Measurements from ENCODE around the gene CD47. TPM values are rescaled to one million over a fixed set of nuclear protein-coding genes. Genes with fewer than 3 reads are reported as not detected.
A peak's percentile ranks its signal among the peaks of the same experiment; 100 is the strongest.

CD47 gene
- total RNA-seq, 2 experiments from 2014 or later = 88.7 to 91.6 TPM

DNA sequence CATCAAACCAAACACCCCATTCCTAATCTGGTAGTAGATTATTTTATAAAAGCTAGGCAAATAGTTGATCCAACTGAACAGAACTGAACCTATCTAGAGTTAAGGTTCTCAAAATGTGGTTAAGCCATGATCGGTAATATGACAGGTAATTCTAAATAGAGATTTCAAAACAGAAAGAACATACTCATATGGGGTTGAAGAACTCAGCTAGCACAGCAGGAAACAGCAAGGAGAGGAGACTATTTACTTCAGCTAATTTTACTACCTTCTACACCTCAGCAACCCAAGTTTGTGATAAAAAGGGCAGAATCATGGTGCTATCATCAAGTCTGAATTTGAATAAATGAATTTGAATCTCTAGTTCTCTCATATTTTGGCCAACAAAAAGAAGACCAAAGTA is 11.8 kb downstream of the CD47 start:
- no peak overlapping the region for H3K4me3 Mint-ChIP-seq
- H3K27me3 Mint-ChIP-seq = no peaks in the 10 kb centered on the region
- H3K36me3 Mint-ChIP-seq (ENCODE audit: low read depth) = peaks cover 54% of the 10 kb centered on the region
- no peaks in the 10 kb centered on the region for H3K9me3 Mint-ChIP-seq
- ATAC-seq (no peak), DNase-seq (no peak)
- H3K4me1 Mint-ChIP-seq (ENCODE audit: low read depth) = peaks cover 79% of the 10 kb centered on the region
- POLR2A ChIA-PET = interaction anchor here (1.2 kb wide), 1 partner anchor 39 kb away, joined by 4 read pairs; no protein-coding TSS in a partner anchor
- intact Hi-C loops (cut with micrococcal nuclease) = no loop called here
- TF ChIP-seq, protein P1, sequence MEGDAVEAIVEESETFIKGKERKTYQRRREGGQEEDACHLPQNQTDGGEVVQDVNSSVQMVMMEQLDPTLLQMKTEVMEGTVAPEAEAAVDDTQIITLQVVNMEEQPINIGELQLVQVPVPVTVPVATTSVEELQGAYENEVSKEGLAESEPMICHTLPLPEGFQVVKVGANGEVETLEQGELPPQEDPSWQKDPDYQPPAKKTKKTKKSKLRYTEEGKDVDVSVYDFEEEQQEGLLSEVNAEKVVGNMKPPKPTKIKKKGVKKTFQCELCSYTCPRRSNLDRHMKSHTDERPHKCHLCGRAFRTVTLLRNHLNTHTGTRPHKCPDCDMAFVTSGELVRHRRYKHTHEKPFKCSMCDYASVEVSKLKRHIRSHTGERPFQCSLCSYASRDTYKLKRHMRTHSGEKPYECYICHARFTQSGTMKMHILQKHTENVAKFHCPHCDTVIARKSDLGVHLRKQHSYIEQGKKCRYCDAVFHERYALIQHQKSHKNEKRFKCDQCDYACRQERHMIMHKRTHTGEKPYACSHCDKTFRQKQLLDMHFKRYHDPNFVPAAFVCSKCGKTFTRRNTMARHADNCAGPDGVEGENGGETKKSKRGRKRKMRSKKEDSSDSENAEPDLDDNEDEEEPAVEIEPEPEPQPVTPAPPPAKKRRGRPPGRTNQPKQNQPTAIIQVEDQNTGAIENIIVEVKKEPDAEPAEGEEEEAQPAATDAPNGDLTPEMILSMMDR (IDR thresholded peaks at IDR 0.05) = no peak
- peak overlapping the region; percentile 53 for H3K27ac Mint-ChIP-seq
- CTCF ChIA-PET = interaction anchor here (3.0 kb wide), 1 partner anchor 151 kb away, joined by 11 read pairs; no protein-coding TSS in a partner anchor

DNA sequence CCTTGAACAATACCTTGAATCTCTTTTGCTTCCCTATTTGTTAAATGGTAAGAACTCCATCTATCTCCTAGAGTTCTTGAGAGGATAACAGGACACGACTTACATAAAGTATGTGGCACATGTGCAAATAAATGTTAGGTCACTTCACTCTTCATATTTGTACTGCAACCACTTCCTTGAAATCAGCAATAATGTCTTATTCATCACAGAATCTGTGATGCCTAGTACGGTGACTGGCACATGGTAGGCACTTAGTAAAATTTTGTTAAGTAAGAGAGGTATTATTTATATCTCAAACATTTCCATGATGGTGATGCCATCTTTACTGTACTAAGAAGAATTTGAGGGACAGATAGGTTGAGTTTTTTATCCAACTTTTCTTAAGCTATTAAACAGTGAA is 14.3 kb downstream of the CD47 start:
- DNase-seq = no peak
- POLR2A ChIA-PET = interaction anchor here (1.0 to 2.1 kb wide), 2 partner anchors 14 to 15 kb away, joined by 3 to 7 read pairs; no protein-coding TSS in a partner anchor
- H3K4me1 Mint-ChIP-seq (ENCODE audit: low read depth) = peaks cover 93% of the 10 kb centered on the region
- H3K9me3 Mint-ChIP-seq = no peaks in the 10 kb centered on the region
- intact Hi-C loops (cut with micrococcal nuclease) = no loop called here
- ATAC-seq = no peak
- H3K4me3 Mint-ChIP-seq = no peak overlapping the region
- no peaks in the 10 kb centered on the region for H3K27me3 Mint-ChIP-seq
- H3K36me3 Mint-ChIP-seq (ENCODE audit: low read depth) = peaks cover 70% of the 10 kb centered on the region
- TF ChIP-seq, protein P1 (IDR thresholded peaks at IDR 0.05) = no peak
- no peak overlapping the region for H3K27ac Mint-ChIP-seq
- CTCF ChIA-PET = interaction anchor here (0.5 to 1.3 kb wide), 2 partner anchors 148 to 809 kb away, joined by 3 to 4 read pairs; no protein-coding TSS in a partner anchor

DNA sequence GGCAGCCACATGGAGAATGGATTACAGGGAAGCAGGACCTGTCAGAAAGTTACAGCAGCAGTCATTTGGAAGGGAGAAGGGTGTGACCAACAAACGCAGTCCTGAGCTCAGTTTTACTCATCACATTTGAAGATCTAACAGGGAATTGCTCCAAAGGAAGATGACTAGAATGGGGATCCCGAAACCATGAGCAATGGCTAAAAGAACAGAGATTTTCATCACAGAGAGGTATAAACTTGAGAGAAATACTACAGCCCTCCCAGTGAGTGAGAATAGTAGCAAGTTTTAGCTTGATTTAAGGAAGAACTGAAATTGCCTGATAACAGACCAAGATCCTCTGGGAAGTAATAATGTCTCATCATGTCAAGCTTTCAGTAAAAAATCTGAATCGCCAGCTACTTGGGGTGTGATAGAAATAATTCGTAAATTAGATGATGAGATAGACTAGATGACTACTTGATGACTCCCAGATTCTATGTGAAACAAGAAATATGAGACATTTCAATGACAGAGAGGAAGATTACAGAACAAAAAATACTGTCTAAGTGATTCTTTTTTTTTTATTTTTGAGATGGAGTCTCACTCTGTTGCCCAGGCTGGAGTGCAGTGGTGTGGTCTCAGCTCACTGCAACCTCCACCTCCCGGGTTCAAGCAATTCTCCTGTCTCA is 16.9 kb downstream of the CD47 start:
- DNase-seq (no peak), ATAC-seq (no peak)
- Mint-ChIP-seq H3K4me1 (ENCODE audit: low read depth) (peaks cover 89% of the 10 kb centered on the region), H3K27me3 (no peaks in the 10 kb centered on the region), H3K27ac (peak overlapping the region; percentile 58), H3K9me3 (no peaks in the 10 kb centered on the region), H3K36me3 (ENCODE audit: low read depth) (peaks cover 72% of the 10 kb centered on the region), H3K4me3 (no peak overlapping the region)
- TF ChIP-seq, protein P1 (IDR thresholded peaks at IDR 0.05) = no peak
- intact Hi-C loops (cut with micrococcal nuclease) = no loop called here
- ChIA-PET POLR2A (interaction anchor here (0.6 to 1.5 kb wide), 5 partner anchors 27 to 77 kb away, joined by 3 to 4 read pairs (median 3); no protein-coding TSS in a partner anchor), CTCF (interaction anchor here (1.2 kb wide), 1 partner anchor 48 kb away, joined by 4 read pairs; no protein-coding TSS in a partner anchor)

DNA sequence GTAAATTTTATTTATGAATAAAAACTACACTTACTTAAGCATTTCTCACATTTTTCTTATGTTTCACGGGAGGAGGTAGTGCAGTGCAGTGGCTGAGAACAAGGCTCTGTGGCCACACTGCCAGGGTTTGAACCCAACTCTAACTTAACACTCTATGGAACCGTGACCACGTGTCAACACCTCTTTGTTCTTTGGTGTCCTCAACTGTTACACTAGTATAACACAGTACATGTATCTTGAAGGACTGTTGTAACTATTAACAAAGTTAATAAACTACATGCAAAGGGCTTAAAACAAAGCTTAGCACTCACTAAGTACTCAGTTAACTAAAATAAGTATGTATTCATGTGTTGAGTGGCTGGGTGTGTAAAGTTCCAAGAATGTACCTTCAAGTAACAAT is 19.5 kb downstream of the CD47 start:
- H3K27ac Mint-ChIP-seq = peak overlapping the region; percentile 60
- peak; percentile 25 for DNase-seq
- peaks cover 87% of the 10 kb centered on the region for H3K4me1 Mint-ChIP-seq (ENCODE audit: low read depth)
- TF ChIP-seq, protein P1 (IDR thresholded peaks at IDR 0.05) = no peak
- CTCF ChIA-PET = interaction anchor here (1.2 kb wide), 1 partner anchor 132 kb away, joined by 3 read pairs; no protein-coding TSS in a partner anchor
- no peaks in the 10 kb centered on the region for H3K27me3 Mint-ChIP-seq
- H3K4me3 Mint-ChIP-seq = no peak overlapping the region
- POLR2A ChIA-PET = interaction anchor here (1.0 to 1.1 kb wide), 2 partner anchors 17 to 18 kb away, joined by 3 read pairs; no protein-coding TSS in a partner anchor
- ATAC-seq = peak; percentile 56
- no peaks in the 10 kb centered on the region for H3K9me3 Mint-ChIP-seq
- intact Hi-C loops (cut with micrococcal nuclease) = no loop called here
- peaks cover 73% of the 10 kb centered on the region for H3K36me3 Mint-ChIP-seq (ENCODE audit: low read depth)

- H3K4me1 Mint-ChIP-seq (ENCODE audit: low read depth) = peaks cover 85% of the 10 kb centered on the region
- no peaks in the 10 kb centered on the region for H3K9me3 Mint-ChIP-seq
- peaks cover 74% of the 10 kb centered on the region for H3K36me3 Mint-ChIP-seq (ENCODE audit: low read depth)
- no peaks in the 10 kb centered on the region for H3K27me3 Mint-ChIP-seq
- ChIA-PET CTCF (no interaction called here), POLR2A (no interaction called here)
- H3K4me3 Mint-ChIP-seq = no peak overlapping the region
- TF ChIP-seq, protein P1 (IDR thresholded peaks at IDR 0.05) = no peak
- no peak for DNase-seq
- no peak overlapping the region for H3K27ac Mint-ChIP-seq
- ATAC-seq = no peak
- intact Hi-C loops (cut with micrococcal nuclease) = no loop called here
Observed at GRCh38 chr3:108070356-108070755, 20.5 kb downstream of the CD47 start.

All from activated CD8-positive, alpha-beta T cell treated with anti-CD3 and anti-CD28 coated beads for 36 hours (primary cell).